Keratinocyte (primary cell): Measurements from ENCODE around the gene GM2A.

Source experiments
- EZH2 ChIP-seq: IDR thresholded peaks from one replicate; pipeline ENCODE4 v1.6.1; 2012; ENCODE audit warnings: inconsistent platforms, mild to moderate bottlenecking, low read length, moderate library complexity
- TF ChIP-seq, protein P1 (sequence below), 3 experiments: IDR thresholded peaks in 1 of 3; conservative IDR thresholded peaks in 1 of 3; optimal IDR thresholded peaks in 1 of 3; 2 replicates in 2 of 3; 3 replicates in 1 of 3; pipeline versions ENCODE3 to v1.5.1; 2011; ENCODE audit warnings: low read length in 3 of 3, mild to moderate bottlenecking in 3 of 3, moderate library complexity in 2 of 3, control low read depth in 1 of 3, inconsistent platforms in 1 of 3; ENCODE audit not compliant: insufficient read depth in 2 of 3; ENCODE audit errors: extremely low read depth in 1 of 3

GRCh38 chr5:151212406-151212798 is 40.6 kb upstream of the GM2A start:
- TF ChIP-seq, protein P1, sequence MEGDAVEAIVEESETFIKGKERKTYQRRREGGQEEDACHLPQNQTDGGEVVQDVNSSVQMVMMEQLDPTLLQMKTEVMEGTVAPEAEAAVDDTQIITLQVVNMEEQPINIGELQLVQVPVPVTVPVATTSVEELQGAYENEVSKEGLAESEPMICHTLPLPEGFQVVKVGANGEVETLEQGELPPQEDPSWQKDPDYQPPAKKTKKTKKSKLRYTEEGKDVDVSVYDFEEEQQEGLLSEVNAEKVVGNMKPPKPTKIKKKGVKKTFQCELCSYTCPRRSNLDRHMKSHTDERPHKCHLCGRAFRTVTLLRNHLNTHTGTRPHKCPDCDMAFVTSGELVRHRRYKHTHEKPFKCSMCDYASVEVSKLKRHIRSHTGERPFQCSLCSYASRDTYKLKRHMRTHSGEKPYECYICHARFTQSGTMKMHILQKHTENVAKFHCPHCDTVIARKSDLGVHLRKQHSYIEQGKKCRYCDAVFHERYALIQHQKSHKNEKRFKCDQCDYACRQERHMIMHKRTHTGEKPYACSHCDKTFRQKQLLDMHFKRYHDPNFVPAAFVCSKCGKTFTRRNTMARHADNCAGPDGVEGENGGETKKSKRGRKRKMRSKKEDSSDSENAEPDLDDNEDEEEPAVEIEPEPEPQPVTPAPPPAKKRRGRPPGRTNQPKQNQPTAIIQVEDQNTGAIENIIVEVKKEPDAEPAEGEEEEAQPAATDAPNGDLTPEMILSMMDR (optimal IDR thresholded peaks at IDR 0.05 in 1 of 3, IDR thresholded peaks at IDR 0.05 in 1 of 3, conservative IDR thresholded peaks at IDR 0.05 in 1 of 3; ENCODE audit: extremely low read depth in 1 of 3, insufficient read depth in 2 of 3, low read length in 3 of 3): no peak
- TF ChIP-seq EZH2: no peak
